ENCODE measurements around the gene HERC5. TPM values are rescaled to one million over a fixed set of nuclear protein-coding genes. Genes with fewer than 3 reads are reported as not detected.
A peak's percentile ranks its signal among the peaks of the same experiment; 100 is the strongest.

HERC5 gene
- total RNA-seq, 2 donors from 2014 or later: 0.98 to 1.7 TPM

DNA sequence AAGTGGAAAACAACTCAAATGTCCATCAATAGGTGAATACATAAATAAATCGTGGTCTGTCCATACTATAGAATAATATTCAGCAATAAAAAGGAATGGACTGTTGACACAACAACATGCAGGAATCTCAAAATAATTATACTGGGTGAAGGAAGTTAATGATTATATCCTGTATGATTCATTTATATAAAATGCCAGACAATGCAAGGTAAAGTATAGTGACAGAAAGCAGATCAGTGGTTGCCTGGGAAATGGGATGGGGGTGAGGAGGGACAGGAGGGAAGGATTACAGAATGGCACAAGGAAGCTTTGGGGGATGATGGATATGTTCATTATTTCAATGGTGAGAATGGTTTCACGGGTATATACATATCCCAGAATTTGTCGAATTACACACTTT, 54.3 kb downstream of the HERC5 start:
- intact Hi-C loops (cut with DNase I, micrococcal nuclease): loop anchor here (5.0 to 10.0 kb wide), 4 partner anchors 144 to 656 kb away; no protein-coding TSS in a partner anchor
- DNase-seq: no peak
- no peak for ATAC-seq

DNA sequence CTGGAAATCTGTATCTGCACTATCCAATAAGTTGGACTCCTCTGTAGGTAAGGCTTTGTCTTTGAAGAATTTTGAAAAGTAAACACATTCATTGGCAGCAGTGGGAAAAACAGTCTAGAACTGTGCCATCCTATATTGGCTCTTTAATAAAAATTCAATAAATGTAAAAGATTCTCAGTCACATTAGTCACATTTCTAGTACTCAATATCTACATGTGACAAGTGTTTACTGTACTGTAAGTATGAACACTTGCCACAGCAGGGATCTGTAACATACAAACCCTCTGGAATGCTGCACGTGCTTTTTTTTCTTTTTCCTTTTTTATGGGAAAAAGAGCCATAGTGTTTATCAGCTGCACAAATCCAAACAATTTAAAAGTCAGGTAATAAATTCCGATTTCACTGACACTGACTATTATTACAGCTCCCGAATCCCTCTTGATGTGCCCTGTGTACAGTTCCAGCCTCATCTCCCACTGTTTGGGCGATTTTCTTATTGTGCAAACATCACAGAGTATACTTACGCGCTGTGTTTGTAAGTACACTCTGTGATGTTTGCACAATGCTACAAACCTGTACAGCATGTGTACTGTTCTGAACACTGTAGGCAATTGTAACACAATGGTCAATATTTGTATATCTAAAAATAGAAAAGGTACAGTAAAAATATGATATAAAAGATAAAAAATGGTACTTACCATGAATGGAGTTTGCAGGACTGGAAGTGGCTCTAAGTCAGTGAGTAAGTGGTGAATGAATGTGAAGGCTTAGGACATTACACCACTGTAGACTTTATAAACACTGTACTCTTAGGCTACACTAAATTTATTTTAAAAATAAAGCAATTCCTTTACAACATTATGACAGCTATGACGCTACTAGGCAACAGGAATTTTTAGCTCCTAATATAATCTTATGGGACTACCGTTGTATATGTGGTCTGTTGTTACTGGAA, 57.9 kb downstream of the HERC5 start:
- intact Hi-C loops (cut with DNase I, micrococcal nuclease): loop anchor here (2.0 to 10.0 kb wide), 5 partner anchors 148 to 660 kb away; no protein-coding TSS in a partner anchor
- peak; percentile 85 for ATAC-seq
- no peak for DNase-seq

DNA sequence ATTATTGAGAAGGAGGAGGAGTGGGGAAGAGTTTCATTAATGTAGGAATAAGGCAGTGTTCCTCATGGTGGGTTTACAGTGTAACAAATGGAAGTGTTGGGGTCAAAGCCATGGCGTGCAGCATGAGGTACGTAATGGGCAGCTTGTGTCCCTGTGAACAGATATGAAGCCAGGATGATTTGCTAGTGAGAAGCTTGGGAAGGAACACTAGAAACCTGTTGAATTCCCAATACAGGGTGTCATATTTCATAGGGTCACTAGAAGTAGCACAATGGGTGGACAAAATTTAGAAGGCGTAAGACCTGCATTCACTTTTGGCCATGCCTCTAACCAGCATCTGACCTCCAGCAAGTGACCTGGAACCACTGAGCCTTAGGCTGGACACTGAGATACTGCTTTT, 59.8 kb downstream of the HERC5 start:
- DNase-seq (no peak), ATAC-seq (no peak)
- intact Hi-C loops (cut with DNase I, micrococcal nuclease): loop anchor here (10.0 kb wide), 3 partner anchors 292 to 662 kb away; no protein-coding TSS in a partner anchor

DNA sequence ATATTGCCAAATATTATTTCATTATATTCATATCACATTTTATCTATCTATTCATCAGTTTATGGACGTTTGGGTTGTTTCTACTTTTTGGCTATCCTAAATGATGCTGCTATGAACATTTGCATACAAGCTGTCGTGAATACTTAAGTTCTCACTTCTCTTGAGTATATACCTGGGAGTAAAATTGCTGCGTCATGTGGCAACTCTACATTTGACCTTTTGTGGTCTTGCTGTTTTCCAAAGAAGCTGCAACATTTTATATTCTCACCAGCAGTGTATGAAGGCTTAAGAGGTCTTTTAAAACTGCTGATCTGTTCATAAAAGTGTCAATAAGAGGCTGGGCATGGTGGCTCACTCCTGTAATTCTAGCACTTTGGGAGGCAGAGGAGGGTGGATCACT, 60.9 kb downstream of the HERC5 start:
- intact Hi-C loops (cut with DNase I, micrococcal nuclease): loop anchor here (10.0 kb wide), 3 partner anchors 293 to 663 kb away; no protein-coding TSS in a partner anchor
- ATAC-seq (no peak), DNase-seq (no peak)

DNA sequence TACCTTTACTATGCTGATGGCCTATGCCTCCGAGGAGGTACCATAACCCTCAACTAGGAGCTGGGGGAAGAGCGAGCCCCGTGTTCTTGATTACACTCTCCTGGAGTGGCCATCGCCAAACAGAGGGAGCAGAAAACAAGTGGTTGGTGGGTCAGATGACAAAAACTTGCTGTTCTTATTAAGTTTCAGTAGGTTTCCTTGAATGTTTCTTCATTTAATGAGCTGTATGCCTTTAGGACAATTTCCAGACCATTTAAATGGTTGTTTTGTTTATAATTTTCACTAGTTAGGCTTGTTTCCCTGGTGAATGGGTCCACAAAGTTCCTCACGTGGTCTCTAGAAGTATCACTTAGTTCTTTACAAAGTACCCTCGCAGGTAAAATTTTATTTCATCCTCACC, 62.0 kb downstream of the HERC5 start:
- intact Hi-C loops (cut with DNase I, micrococcal nuclease): loop anchor here (10.0 kb wide), 3 partner anchors 294 to 664 kb away; no protein-coding TSS in a partner anchor
- DNase-seq (no peak), ATAC-seq (no peak)

DNA sequence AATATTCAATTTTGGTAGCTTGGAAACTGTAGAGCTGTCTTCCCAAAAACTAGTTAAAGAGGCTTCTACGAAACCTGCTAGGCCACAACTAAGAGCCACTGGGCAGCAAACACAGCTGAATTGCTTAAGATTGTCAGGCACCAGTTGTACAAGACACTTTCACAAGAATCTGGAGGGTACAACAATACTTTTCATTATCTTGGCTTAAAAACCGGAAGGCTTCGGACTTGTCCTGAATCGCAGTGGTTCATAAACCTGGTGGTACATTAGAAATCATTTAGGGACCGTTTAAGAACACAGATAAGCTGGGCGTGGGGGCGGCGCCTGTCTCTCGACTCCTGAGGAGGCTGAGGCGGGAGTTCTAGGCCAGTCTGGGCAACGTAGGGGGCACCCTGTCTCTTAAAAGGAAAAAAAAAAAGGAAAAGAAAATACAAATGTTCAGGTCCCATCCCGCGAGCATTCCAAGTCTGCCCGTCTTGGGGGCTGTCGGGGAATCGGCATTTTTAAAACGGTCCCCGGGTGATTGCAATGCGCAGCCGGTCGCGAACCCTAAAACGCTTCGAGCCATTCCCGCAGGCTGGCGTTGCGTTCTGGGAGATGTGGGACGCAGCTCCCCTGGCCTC, 65.9 kb downstream of the HERC5 start:
- ATAC-seq (peak; percentile 37), DNase-seq (peak; percentile 34 to 56)
- intact Hi-C loops (cut with DNase I, micrococcal nuclease): no loop called here

DNA sequence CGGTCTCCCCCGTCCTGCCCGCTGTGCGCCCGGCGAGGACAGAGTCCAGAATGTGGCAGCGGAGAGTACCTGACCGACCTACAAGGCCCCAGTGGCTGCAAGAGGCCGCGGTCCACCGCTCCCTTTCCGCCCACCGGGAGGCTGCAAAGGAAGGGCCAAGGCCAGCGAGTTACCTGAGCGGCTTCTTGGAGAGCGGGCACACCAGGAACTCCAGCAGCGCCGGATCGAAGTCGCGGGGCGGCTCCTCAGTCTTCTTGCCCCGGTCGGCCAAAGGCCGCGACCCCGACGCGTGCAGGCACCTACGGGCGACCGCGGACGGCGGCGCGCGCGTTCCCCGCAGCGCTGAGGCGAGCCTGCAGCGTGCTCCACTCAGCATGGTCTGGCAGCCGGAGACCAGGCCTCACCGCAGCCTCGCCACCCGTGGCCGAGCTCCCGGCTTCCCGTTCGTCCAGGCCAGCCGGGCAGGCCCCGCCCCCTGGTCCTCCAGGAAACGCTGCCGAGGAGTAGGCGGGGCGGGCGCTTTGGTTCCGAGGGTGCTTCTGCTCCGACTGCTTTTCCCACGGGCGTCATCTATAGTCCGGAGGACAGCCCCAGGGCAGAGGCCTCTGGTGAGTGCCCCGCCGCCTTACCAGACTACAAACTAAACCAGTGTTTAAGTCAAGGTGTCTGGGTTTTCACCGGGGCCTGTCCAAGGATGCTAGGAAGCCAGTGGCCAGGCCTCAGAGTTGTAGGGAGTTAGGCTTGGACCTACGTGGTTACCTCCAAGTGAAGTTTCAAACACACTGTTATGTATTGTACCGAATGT, 66.6 kb downstream of the HERC5 start, which contains the start of gene PYURF:
Gene PYURF, minus strand, starts transcription at position 452 of the 805 bp plus-strand sequence. Its CDS starts 76 bp downstream, at position 376.
- DNase-seq: peak; percentile 96 to 98
- peak; percentile 97 for ATAC-seq
- intact Hi-C loops (cut with DNase I, micrococcal nuclease): no loop called here

DNA sequence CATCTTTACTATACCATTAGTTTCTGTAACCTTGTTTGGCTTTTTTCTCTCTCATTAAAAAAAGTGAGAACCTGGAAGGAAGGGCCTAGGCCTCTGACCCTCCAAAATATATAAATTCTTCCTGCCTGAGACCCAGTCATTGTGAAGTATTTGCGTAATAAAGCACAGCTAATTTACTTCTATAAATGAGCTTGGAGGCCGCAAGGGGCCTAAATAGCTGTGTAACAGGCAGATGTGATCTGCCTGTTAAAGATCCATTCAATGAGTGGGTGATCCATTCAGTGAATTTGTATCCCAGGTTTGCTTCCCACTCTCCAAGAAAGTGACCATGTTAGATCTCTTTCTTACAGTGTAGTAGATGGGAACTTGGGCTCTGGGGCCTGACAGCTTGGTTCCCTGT, 67.3 kb downstream of the HERC5 start:
- DNase-seq: no peak
- intact Hi-C loops (cut with DNase I, micrococcal nuclease): no loop called here
- ATAC-seq: no peak

DNA sequence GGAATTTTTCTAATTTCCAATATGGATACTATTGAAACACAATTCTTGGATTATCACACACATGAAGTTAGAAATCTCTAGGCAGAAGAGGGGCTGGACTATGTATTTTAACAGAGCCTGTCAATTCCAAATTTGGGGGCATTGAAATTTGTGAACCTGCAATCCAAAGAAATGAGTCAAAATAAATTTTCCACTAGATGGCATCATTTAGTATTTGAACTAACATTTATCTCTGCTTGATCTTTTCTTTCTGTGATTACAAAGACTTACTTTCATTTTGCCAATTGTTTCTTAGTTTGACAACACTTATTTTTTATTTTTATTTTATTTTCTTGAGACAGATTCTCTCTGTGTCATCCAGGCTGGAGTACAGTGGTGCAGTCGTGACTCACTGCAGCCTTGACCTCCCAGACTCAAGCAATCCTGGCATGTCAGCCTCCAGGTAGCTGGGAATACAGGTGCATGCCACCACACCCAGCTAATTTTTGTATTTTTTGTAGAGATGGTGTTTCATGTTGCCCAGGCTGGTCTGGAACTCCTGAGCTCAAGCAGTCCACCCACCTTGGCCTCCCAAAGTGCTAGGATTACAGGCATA, 69.4 kb downstream of the HERC5 start:
- DNase-seq (no peak), ATAC-seq (no peak)
- intact Hi-C loops (cut with DNase I, micrococcal nuclease): no loop called here

DNA sequence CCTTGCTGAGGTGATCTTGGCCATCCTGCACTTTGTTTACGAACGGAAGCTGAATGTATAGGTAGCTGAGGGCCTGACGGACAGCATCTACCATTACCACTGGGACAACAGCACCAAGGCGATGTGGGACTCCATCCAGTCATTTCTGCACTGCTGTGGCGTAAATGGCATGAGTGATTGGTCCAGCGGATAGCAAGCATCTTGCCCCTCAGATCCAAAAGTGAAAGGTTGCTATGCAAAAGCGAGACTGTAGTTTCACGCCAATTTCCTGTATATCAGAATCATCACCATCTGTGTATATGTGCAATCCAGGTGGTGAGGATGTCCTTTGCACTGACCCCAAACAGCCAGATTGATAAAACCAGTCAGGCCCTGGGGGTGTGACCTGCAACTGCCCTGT, 70.9 kb downstream of the HERC5 start:
- no peak for ATAC-seq
- intact Hi-C loops (cut with DNase I, micrococcal nuclease): no loop called here
- no peak for DNase-seq

DNA sequence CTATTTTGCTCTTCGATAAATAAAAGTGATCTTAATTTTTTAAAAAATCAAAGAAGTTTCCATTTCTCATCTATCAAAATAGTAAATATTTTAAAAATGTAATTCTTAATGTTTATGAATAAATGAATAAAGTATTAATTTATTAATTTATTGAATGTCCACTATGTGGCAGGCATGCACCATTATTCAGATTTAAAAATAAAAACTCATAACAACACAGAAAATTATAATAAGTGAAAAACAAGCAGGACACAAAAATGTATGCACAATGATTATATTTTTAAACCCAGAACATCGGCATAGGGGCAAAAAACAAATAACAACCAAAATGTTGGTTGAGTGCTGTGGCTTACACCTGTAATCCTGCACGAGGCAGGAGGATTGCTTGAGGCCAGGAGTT, 71.9 kb downstream of the HERC5 start:
- intact Hi-C loops (cut with DNase I, micrococcal nuclease): no loop called here
- DNase-seq: no peak
- ATAC-seq: no peak

DNA sequence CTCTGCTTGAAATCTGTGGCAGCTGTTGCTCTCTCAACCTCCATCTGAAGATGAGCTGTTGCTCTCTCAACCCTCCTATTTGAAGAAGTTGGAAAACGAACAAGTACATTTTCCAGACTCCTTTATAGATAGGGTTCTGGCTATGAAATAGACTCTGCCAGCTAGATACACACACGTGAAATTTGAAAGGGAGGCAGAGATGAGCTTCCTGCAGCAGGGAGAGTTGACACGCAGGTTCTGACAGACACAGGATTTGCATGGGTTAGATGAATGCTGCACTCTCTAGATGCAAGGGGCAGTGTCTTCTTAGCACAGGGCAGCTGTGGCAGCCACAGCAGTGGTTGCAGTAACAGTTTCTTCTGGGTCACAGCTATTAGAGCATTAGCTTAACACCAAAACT, 74.6 kb downstream of the HERC5 start:
- intact Hi-C loops (cut with DNase I, micrococcal nuclease): loop anchor here in 1 of 2 donors (10.0 kb wide), 1 partner anchor 493 kb away; no protein-coding TSS in a partner anchor
- DNase-seq (no peak), ATAC-seq (no peak)

DNA sequence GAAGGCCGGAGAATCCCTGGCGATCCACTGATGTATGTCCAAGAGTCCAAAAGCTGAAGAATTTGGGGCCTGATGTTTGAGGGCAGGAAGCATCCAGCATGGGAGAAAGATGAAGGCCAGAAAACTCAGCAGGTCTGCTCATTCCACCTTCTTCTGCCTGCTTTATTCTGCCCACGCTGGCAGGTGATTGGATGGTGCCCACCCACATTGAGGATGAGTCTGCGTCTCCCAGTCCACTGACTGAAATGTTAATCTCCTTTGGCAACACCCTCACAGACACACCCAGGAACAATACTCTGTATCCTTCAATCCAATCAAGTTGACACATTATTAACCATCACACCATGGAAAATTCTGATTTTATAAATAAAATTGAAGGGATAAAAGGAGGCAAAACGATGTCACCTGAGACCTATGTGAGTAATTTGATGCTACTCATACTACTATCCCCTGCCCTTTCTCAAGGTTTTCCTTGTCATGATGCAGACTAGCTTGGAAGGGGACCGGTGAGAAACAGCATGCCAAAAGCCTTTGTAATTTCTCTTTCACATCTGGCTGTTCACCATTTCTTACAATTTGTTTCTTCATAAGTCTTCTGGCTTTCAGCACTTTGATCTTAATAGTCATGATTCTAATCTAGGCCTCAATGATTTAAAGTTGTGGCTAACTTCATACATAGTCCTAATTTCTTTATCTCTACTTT, 76.3 kb downstream of the HERC5 start:
- intact Hi-C loops (cut with DNase I, micrococcal nuclease): loop anchor here in 1 of 2 donors (10.0 kb wide), 1 partner anchor 492 kb away; no protein-coding TSS in a partner anchor

DNA sequence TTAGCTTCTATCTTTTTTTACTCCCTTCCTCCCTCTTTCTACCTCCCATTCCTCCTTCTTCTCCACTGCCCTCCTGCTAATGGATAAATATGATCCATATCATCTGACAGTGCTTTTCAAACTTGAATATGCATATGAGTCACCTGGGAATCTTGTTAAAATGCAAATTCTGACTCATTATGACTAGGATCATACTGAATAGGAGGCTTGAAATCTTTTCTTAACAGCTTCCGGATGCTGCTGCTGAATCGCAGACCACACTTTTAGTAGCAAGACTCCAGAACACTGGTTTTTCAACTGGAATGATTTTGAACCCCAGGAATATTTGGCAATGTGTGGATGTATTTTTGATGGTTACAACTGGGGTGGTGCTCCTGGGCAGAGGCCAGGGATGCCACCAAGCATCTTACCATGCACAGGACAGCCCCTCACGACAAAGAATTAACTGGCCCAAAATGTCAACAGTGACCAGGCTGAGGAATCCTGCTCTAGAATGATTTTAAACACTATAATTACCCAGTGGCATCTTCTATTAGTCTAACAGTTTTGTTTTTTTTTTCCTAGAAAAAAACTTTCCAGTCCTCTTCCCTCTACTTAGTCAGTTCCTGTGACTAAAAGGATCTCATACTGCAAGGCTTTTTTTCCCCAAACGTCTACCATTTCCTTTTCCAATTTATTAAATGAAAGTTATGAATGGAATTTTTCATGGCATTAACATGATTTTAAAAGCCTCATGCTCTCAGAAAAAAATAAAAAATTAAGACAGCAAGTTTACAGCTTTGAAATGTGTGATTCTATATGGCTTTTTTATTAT, 77.2 kb downstream of the HERC5 start:
- intact Hi-C loops (cut with DNase I, micrococcal nuclease): loop anchor here in 1 of 2 donors (10.0 kb wide), 1 partner anchor 491 kb away; no protein-coding TSS in a partner anchor
- no peak for ATAC-seq
- DNase-seq: no peak

More for the DNA sequence above, 76.3 kb downstream of the HERC5 start:
- DNase-seq (no peak), ATAC-seq (no peak)

DNA sequence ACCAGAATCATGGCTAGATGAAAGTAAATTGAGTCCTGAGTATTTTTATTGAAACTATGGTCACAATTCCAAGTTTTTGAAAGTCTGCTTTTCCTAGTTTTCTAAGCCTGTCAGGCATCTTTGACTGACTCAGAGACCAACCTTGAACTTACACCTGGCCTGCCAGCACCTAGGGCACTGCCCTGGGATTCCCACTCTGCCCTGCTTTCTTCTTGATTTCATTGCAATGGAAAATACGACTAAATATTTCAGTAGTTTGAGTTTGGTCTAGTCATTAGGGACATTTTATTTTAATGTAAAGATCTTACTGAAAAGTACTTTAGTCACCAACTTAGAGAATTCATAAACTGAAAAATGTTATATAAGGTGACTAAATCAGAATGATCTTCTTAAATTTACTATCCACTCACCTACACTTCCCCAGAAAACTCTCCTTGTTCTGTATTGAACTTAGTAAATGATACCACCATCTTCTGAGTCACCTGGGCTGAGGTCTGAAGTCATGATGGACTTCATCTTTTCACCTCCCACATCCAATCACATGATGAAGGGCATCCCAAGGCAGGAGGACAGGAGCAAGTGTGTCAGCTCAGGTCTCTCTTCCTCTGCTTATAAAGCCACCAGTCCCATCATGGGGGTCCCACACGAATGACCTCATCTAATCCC, 78.3 kb downstream of the HERC5 start:
- intact Hi-C loops (cut with DNase I, micrococcal nuclease): loop anchor here in 1 of 2 donors (5.0 to 10.0 kb wide), 2 partner anchors 127 to 490 kb away; no protein-coding TSS in a partner anchor
- no peak for DNase-seq
- no peak for ATAC-seq

DNA sequence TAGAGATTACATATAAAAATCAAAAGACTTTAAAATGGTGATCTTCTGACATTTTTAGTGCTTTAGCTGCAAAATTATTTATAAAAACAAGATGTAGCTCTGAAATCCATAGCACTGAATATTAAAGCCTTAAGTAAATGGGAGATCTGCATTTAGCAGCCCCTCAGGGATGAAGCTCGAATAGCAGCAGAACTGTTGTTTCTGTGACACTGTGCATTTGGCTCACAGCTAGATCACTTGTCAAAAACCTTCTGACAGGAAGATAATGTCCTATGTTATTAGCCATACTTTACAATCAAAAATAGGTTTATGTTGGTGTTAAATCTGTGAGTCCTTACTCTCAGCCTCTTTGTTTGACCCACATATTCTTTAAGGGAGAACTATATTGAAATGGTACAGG, 80.8 kb downstream of the HERC5 start:
- DNase-seq: no peak
- no peak for ATAC-seq
- intact Hi-C loops (cut with DNase I, micrococcal nuclease): loop anchor here in 1 of 2 donors (5.0 to 10.0 kb wide), 2 partner anchors 125 to 487 kb away; no protein-coding TSS in a partner anchor

All from left colon (tissue), 2 donors.